GM19043 (cell line): Measurements from ENCODE around the gene TLR4.
A peak's percentile ranks its signal among the peaks of the same experiment; 100 is the strongest.

Source experiments
- ATAC-seq: cut with Tn5 transposase; IDR thresholded peaks from one replicate; pipeline ENCODE4 v1.9.1; 2021; ENCODE audit warnings: low read depth; ENCODE audit not compliant: unreplicated experiment

The TLR4 gene

GRCh38 chr9:117704024-117704575 lies at the start of gene TLR4:
TLR4 (plus strand) TSS chr9:117704403; CDS start chr9:117704473, 70 bp downstream.
- ATAC-seq: peak; percentile 99

- ATAC-seq: no peak
Observed at GRCh38 chr9:117656002-117656401, 48.2 kb upstream of the TLR4 start.

- ATAC-seq: no peak
Observed at GRCh38 chr9:117662651-117663050, 41.6 kb upstream of the TLR4 start.

GRCh38 chr9:117664419-117664818 lies 39.8 kb upstream of the TLR4 start:
- no peak for ATAC-seq

- no peak for ATAC-seq
Observed at GRCh38 chr9:117665601-117666385, 38.4 kb upstream of the TLR4 start.

GRCh38 chr9:117671468-117671867 lies 32.7 kb upstream of the TLR4 start:
- no peak for ATAC-seq

- ATAC-seq: no peak
Observed at GRCh38 chr9:117672369-117672768, 31.8 kb upstream of the TLR4 start.

- peak; percentile 46 for ATAC-seq
Observed at GRCh38 chr9:117677572-117677971, 26.6 kb upstream of the TLR4 start.

GRCh38 chr9:117678871-117679270 lies 25.3 kb upstream of the TLR4 start:
- ATAC-seq: peak; percentile 36

- no peak for ATAC-seq
Observed at GRCh38 chr9:117679416-117679815, 24.8 kb upstream of the TLR4 start.

GRCh38 chr9:117681888-117682287 lies 22.3 kb upstream of the TLR4 start:
- ATAC-seq: no peak

GRCh38 chr9:117682955-117683710 lies 21.1 kb upstream of the TLR4 start:
- peak; percentile 67 for ATAC-seq

GRCh38 chr9:117687532-117687931 lies 16.7 kb upstream of the TLR4 start:
- no peak for ATAC-seq

- ATAC-seq: no peak
Observed at GRCh38 chr9:117691367-117691766, 12.8 kb upstream of the TLR4 start.

- no peak for ATAC-seq
Observed at GRCh38 chr9:117696154-117696553, 8.0 kb upstream of the TLR4 start.

GRCh38 chr9:117697046-117697445 lies 7.2 kb upstream of the TLR4 start:
- no peak for ATAC-seq

GRCh38 chr9:117703537-117703936 lies 666 bp upstream of the TLR4 start:
- no peak for ATAC-seq

- ATAC-seq: peak; percentile 4
Observed at GRCh38 chr9:117704597-117704996, 394 bp downstream of the TLR4 start.

- no peak for ATAC-seq
Observed at GRCh38 chr9:117705386-117705785, 1.2 kb downstream of the TLR4 start.

- no peak for ATAC-seq
Observed at GRCh38 chr9:117706421-117707116, 2.4 kb downstream of the TLR4 start.

GRCh38 chr9:117707561-117707960 lies 3.4 kb downstream of the TLR4 start:
- ATAC-seq: no peak
